Right lobe of liver (tissue), 6 donors: ENCODE measurements around the gene PTK7. TPM values are rescaled to one million over a fixed set of nuclear protein-coding genes. Genes with fewer than 3 reads are reported as not detected.
A peak's percentile ranks its signal among the peaks of the same experiment; 100 is the strongest.

ENCODE experiments used
- ATAC-seq, 4 donors: fragments of 200-7000 bp; cut with Tn5 transposase; one replicate each; pipeline ENCODE4 v1.9.1; 2020; ENCODE audit warnings: mild to moderate bottlenecking in 4 of 4, moderate library complexity in 4 of 4
- DNase-seq, 3 donors: peaks; one replicate each; pipeline ENCODE4 v3.0.0-alpha.2; 2020
- H3K27ac ChIP-seq, 3 donors: fragments of 200-600 bp; one replicate each; pipeline ENCODE4 v1.8.0; 2022
- H3K27me3 ChIP-seq, 2 donors: fragments of 200-600 bp; one replicate each; pipeline ENCODE4 v1.8.0; 2022
- H3K36me3 ChIP-seq, 4 donors: fragments of 200-600 bp; sonication (generic) in 1 of 4; one replicate each; pipeline versions ENCODE4 v1.5.1 to v1.8.0; 2017 to 2022; ENCODE audit warnings: control low read depth in 1 of 4
- H3K4me1 ChIP-seq, 4 donors: fragments of 200-600 bp; sonication (generic) in 1 of 4; one replicate each; pipeline versions ENCODE4 v1.5.1 to v1.8.0; 2017 to 2022; ENCODE audit warnings: control low read depth in 1 of 4
- H3K4me3 ChIP-seq, 3 donors: fragments of 200-600 bp; one replicate each; pipeline ENCODE4 v1.8.0; 2022
- H3K9me3 ChIP-seq, 4 donors: fragments of 200-600 bp; sonication (generic) in 1 of 4; one replicate each; pipeline versions ENCODE4 v1.5.1 to v1.8.0; 2017 to 2022; ENCODE audit warnings: control low read depth in 1 of 4
- CTCF ChIP-seq, 4 donors: fragments of 200-600 bp in 3 of 4; fragments of 450-650 bp in 1 of 4; IDR thresholded peaks; one replicate each; pipeline versions ENCODE4 v1.5.1 to v1.8.0; 2016 to 2022; ENCODE audit warnings: antibody characterized with exemption in 4 of 4, mild to moderate bottlenecking in 2 of 4
- POLR2A ChIP-seq: fragments of 450-650 bp; IDR thresholded peaks from one replicate; pipeline ENCODE4 v1.6.1; 2017; ENCODE audit warnings: antibody characterized with exemption, mild to moderate bottlenecking
- WGBS: methylation state at CpG from one replicate; pipeline ENCODE4 v1.1.6; 2018; ENCODE audit warnings: low coverage, low lambda C conversion rate; ENCODE audit not compliant: insufficient coverage; ENCODE audit errors: missing lambda C conversion rate; 5-methylcytosine and 5-hydroxymethylcytosine counted together
- intact Hi-C, 2 donors: fragments of 100-400 bp; cut with DNase I; formaldehyde crosslinking; loops; one replicate each; pipeline versions ENCODE4 v1.11.2 to v1.14.1; 2022
- total RNA-seq, 6 experiments: library from RNA; depleted of rRNA in 2 of 6; stranded (reverse); fragments of >200 nt in 2 of 6; fragmentation: NEBNext Ultra II Directional in 3 of 6; extraction: Animal tissue kit (Norgen Biotek cat#: 25700) in 3 of 6; gene quantifications; one replicate each; pipeline versions ENCODE4 v1.1.0 to v1.2.4, GENCODE V29; 2016 to 2023
- donor health status: DM: no; HTN: yes; CAD: no.
- donor health status: DM: no; HTN: no; CAD: no.
- donor health status: DM: no; HTN: no; CAD: no.
- donor health status: DM: no; HTN: yes; CAD: no.
- donor health status: DM: no; HTN: yes; CAD: no.

The PTK7 gene
- total RNA-seq, 6 experiments from 2014 or later: 0.55 to 1.8 (median 0.99) TPM

GRCh38 chr6:43170931-43171706, 95.0 kb downstream of the PTK7 start, which contains the start of gene SRF:
Gene SRF, plus strand, starts transcription at chr6:43171269. Its CDS starts 388 bp downstream, at chr6:43171657.
- ATAC-seq: peak; percentile 76 to 84 (median 81)
- WGBS: 1% methylated on average over 21 of the region's 83 CpGs

GRCh38 chr6:43171707-43172103, 95.6 kb downstream of the PTK7 start:
- H3K27me3 ChIP-seq: no peaks in the 10 kb centered on the region
- peak overlapping the region; percentile 88 to 98 (median 90) for H3K4me3 ChIP-seq
- 3% methylated on average over 13 of the region's 57 CpGs for WGBS
- ATAC-seq (no peak), DNase-seq (peak in 1 of 3 donors; percentile 68)
- intact Hi-C loops: no loop called here
- H3K27ac ChIP-seq: peak overlapping the region; percentile 97 to 100 (median 99)
- TF ChIP-seq POLR2A (no peak), CTCF (IDR thresholded peaks at IDR 0.05) (no peak)
- peaks cover 0 to 19% (median 7%) of the 10 kb centered on the region in 4 donors for H3K4me1 ChIP-seq
- H3K36me3 ChIP-seq: peaks cover 5 to 19% (median 10%) of the 10 kb centered on the region in 4 donors
- H3K9me3 ChIP-seq: no peaks in the 10 kb centered on the region

More at GRCh38 chr6:43170931-43171706, 95.0 kb downstream of the PTK7 start, which contains the start of gene SRF:
- peak; percentile 95 for TF ChIP-seq POLR2A
- peak; percentile 60 to 87 (median 70) for TF ChIP-seq CTCF (IDR thresholded peaks at IDR 0.05)
- Histone ChIP-seq H3K27ac (peak within 1 kb of the TSS; percentile 97 to 100 (median 99)), H3K36me3 (peaks cover 5 to 13% (median 7%) of the 10 kb centered on the region in 4 donors), H3K4me1 (peaks cover 0 to 19% (median 7%) of the 10 kb centered on the region in 4 donors), H3K9me3 (no peaks in the 10 kb centered on the region), H3K4me3 (peak within 1 kb of the TSS; percentile 88 to 98 (median 90)), H3K27me3 (no peaks in the 10 kb centered on the region)
- DNase-seq: peak; percentile 99 to 100 (median 100)
- intact Hi-C loops: no loop called here

- Histone ChIP-seq H3K4me1 (peaks cover 0 to 19% (median 7%) of the 10 kb centered on the region in 4 donors), H3K4me3 (peak overlapping the region; percentile 88 to 98 (median 90)), H3K27me3 (no peaks in the 10 kb centered on the region), H3K27ac (peak overlapping the region; percentile 97 to 100 (median 99)), H3K36me3 (peaks cover 6 to 26% (median 13%) of the 10 kb centered on the region in 4 donors), H3K9me3 (no peaks in the 10 kb centered on the region)
- DNase-seq (peak; percentile 71 to 79 (median 74)), ATAC-seq (peak in 1 of 4 donors; percentile 0)
- intact Hi-C loops: no loop called here
- TF ChIP-seq POLR2A (peak; percentile 41), CTCF (IDR thresholded peaks at IDR 0.05) (no peak)
- 2% methylated on average over 43 of the region's 46 CpGs for WGBS
These were observed 96.2 kb downstream of the PTK7 start for GRCh38 chr6:43172104-43173007.

- Histone ChIP-seq H3K4me3 (peak overlapping the region; percentile 49 to 98 (median 90)), H3K4me1 (peaks cover 0 to 19% (median 7%) of the 10 kb centered on the region in 4 donors), H3K36me3 (peaks cover 7 to 39% (median 19%) of the 10 kb centered on the region in 4 donors), H3K27me3 (no peaks in the 10 kb centered on the region), H3K9me3 (no peaks in the 10 kb centered on the region), H3K27ac (peak overlapping the region; percentile 75 to 100 (median 99))
- intact Hi-C loops: no loop called here
- TF ChIP-seq POLR2A (no peak), CTCF (IDR thresholded peaks at IDR 0.05) (no peak)
- DNase-seq: peak in 1 of 3 donors; percentile 51
- no peak for ATAC-seq
- 71% methylated on average over 4 of the region's 11 CpGs for WGBS
These were observed 97.6 kb downstream of the PTK7 start for GRCh38 chr6:43173591-43174262.
